HFF-Myc (cell line): ENCODE measurements around the gene UBE2O.

Experiments used
- DNase-seq: peaks from one replicate; pipeline ENCODE4 v3.0.0-alpha.2; 2011; ENCODE audit warnings: low read depth; ENCODE audit errors: extremely low read depth
- H3K4me3 ChIP-seq: replicated peaks from 2 replicates; pipeline ENCODE4 v1.5.1; 2011; ENCODE audit warnings: low read depth, mild to moderate bottlenecking, control low read depth, low read length
- TF ChIP-seq, protein P1 (sequence below): IDR thresholded peaks from 2 replicates; pipeline ENCODE4 v1.5.1; 2012; ENCODE audit warnings: mild to moderate bottlenecking, low read depth, low read length, control low read depth; ENCODE audit errors: missing control alignments

The UBE2O gene

DNA sequence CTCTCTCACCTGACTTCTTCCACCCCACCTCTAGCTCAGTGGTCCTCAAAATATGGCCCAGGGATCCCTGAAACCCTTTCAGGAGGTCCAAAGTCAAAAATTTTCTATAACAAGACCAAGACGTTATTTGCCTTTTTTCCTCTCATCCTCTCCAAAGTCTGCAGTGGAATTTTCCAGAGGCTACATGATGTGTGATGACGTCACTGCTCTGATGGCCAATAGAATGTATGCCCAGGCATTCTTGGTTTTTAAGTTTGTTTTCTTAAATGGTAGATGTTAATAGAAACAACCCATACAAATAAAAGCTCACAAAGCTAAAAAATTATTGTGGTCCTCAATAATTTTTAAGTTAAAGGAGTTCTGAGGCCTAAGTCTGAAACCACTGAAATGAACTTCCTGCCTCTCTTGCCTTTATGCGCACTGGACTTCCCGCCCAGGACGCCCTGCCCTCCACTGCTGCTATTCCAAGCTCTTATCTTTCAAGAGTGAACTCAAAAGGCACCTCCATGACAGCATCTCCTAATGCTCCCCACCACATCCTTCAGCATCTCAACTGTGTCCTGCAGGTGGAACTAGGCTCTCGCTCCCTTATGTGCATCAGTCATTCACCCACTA is 13.5 kb downstream of the UBE2O start:
- TF ChIP-seq, protein P1, sequence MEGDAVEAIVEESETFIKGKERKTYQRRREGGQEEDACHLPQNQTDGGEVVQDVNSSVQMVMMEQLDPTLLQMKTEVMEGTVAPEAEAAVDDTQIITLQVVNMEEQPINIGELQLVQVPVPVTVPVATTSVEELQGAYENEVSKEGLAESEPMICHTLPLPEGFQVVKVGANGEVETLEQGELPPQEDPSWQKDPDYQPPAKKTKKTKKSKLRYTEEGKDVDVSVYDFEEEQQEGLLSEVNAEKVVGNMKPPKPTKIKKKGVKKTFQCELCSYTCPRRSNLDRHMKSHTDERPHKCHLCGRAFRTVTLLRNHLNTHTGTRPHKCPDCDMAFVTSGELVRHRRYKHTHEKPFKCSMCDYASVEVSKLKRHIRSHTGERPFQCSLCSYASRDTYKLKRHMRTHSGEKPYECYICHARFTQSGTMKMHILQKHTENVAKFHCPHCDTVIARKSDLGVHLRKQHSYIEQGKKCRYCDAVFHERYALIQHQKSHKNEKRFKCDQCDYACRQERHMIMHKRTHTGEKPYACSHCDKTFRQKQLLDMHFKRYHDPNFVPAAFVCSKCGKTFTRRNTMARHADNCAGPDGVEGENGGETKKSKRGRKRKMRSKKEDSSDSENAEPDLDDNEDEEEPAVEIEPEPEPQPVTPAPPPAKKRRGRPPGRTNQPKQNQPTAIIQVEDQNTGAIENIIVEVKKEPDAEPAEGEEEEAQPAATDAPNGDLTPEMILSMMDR = no peak
- no peak overlapping the region for H3K4me3 ChIP-seq
- DNase-seq = no peak

DNA sequence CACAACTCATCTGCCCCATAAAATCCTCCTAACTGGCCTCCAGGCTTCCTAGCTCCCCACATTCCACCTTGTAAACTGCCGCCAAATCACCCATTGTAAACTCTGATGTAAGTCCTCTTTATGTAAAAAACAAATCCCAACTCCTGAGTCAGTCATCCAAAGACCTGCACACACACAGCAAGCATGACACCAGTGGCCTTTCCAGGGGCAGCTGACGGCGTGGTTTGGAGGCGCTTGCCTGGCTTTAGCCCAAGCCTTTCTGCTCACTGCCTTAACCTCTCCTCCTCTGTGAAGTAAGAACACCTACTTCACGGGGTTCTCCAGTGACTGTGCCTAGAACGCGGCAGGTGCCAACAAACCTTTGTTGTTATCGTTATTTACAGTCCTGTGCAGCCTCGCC is 14.0 kb downstream of the UBE2O start:
- H3K4me3 ChIP-seq = no peak overlapping the region
- TF ChIP-seq, protein P1 = no peak
- no peak for DNase-seq

DNA sequence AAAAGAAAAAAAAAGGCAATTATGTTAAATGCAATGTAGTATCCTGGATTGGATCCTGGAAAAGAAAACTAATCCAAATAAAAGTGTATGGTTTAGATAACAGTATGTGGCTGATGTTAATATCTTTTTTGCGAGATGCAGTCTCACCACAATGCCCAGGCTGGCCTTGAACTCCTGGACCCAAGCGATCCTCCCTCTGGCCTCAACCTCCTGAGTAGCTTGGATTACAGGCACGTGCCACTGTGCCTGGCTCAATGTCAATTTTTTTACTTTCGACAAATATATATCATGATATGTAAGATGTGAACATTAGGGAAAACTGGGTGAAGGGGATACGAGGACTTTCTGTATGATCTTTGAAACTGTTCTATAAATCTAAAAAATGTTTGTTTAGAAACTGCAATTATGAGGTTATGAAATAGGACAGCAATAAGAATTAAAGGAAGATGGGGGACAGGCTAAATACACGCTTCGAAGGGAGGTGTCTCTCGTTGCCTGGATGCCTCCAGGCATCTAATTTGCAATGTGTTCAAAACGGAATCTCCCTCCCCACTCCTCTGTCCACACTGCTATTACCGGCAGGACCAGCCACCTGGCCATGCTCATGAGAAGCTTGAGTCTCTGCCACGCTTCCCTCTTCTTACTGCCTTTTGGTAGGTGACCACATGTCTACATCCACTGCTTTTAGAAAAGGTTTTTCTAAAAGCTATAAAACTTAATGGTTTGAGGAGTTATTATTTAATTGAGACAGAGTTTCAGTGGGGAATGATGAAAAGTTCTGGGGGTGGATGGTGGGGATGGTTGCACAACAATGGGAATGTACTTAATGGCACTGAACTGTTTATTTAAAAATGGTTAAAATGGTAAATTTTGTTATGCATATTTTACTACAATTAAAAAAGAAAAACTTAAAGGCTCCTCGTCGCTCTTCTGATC is 15.2 kb downstream of the UBE2O start:
- no peak for DNase-seq
- TF ChIP-seq, protein P1 = no peak
- H3K4me3 ChIP-seq = no peak overlapping the region

DNA sequence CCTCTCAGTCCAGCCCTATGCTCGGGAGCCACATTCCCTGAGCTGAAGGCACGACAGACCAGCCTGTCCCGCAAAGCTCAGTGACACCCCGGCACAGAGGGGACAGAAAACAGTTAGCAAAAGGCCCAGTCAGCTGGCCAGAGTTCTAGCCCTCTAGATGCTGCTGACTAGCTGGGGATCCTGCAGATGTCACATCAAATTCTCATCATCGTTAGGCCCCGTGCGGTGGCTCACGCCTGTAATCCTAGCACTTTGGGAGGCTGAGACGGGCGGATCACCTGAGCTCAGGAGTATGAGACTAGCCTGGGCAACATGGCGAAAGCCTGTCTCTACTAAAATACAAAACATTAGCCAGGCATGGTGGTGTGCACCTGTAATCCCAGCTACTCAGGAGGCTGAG is 17.2 kb downstream of the UBE2O start:
- no peak for DNase-seq
- TF ChIP-seq, protein P1 = no peak
- H3K4me3 ChIP-seq = no peak overlapping the region

DNA sequence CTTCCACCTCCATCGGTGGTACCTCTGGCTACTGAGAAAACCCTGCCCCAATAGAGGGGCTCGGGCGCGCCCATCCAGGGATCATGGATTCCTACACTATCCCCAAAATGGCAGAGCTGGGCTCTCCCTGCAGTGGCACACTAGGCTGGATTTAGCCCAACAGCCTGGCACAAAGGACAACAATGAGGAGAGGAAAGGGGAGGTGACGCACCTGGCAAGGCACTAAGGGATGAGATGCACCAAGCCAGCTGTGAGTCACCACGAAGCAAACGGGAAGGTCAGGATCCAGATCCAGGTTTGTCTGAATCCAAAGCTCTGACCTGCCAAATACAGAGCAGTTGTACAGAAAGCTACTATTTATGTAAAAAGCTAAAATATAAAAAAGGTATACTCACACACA is 18.1 kb downstream of the UBE2O start:
- TF ChIP-seq, protein P1 = no peak
- no peak overlapping the region for H3K4me3 ChIP-seq
- DNase-seq = no peak

DNA sequence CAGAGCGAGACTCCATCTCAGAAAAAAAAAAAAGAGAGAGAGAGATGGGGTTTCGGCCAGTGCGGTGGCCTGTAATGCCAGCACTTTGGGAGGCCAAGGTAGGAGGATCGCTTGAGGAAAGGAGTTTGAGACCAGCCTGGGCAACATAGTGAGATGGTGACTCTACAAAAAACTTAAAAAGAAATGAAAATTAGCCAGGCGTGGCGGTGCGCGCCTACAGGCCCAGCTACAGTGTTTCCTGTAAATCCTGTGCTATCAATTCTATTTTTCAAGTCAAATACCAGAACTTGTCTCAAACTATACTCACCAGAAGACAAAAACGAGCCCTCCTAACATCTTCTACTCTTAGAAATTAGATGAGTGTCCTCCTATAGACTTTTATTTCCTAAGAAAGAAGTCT is 19.3 kb downstream of the UBE2O start:
- H3K4me3 ChIP-seq = no peak overlapping the region
- TF ChIP-seq, protein P1 = no peak
- no peak for DNase-seq
